Measurements from ENCODE around the gene ZNF330. TPM values are rescaled to one million over a fixed set of nuclear protein-coding genes. Genes with fewer than 3 reads are reported as not detected.

ZNF330 gene
- total and polyA plus RNA-seq, 7 donors: 18.5 to 48.2 (median 32.6) TPM

GRCh38 chr4:141258558-141258957, 37.9 kb downstream of the ZNF330 start:
- Histone ChIP-seq H3K9me3 (no peaks in the 10 kb centered on the region), H3K4me1 (no peaks in the 10 kb centered on the region), H3K27ac (no peak overlapping the region), H3K4me3 (no peak overlapping the region), H3K36me3 (no peaks in the 10 kb centered on the region), H3K27me3 (no peaks in the 10 kb centered on the region)
- intact Hi-C loops (cut with DNase I): no loop called here
- no peak for TF ChIP-seq POLR2AphosphoS5 (IDR thresholded peaks at IDR 0.05)
- TF ChIP-seq EP300 (IDR thresholded peaks at IDR 0.05): no peak
- no peak for TF ChIP-seq CTCF (IDR thresholded peaks at IDR 0.05)
- no peak for TF ChIP-seq POLR2A (IDR thresholded peaks at IDR 0.05)
- no peak for DNase-seq

GRCh38 chr4:141275834-141276233, 55.1 kb downstream of the ZNF330 start:
- DNase-seq: no peak
- H3K27ac ChIP-seq: no peak overlapping the region
- H3K27me3 ChIP-seq: no peaks in the 10 kb centered on the region
- H3K4me3 ChIP-seq: no peak overlapping the region
- H3K36me3 ChIP-seq: no peaks in the 10 kb centered on the region
- H3K9me3 ChIP-seq: no peaks in the 10 kb centered on the region
- TF ChIP-seq CTCF (IDR thresholded peaks at IDR 0.05) (no peak), EP300 (IDR thresholded peaks at IDR 0.05) (no peak), POLR2A (IDR thresholded peaks at IDR 0.05) (no peak), POLR2AphosphoS5 (IDR thresholded peaks at IDR 0.05) (no peak)
- 55 to 86% methylated on average over 1 of the region's 1 CpG for WGBS, 2 donors
- intact Hi-C loops (cut with DNase I): no loop called here
- no peaks in the 10 kb centered on the region for H3K4me1 ChIP-seq

- Histone ChIP-seq H3K4me3 (no peak overlapping the region), H3K9me3 (no peaks in the 10 kb centered on the region), H3K36me3 (no peaks in the 10 kb centered on the region), H3K27me3 (no peaks in the 10 kb centered on the region), H3K27ac (no peak overlapping the region), H3K4me1 (no peaks in the 10 kb centered on the region)
- intact Hi-C loops (cut with DNase I): no loop called here
- TF ChIP-seq POLR2AphosphoS5 (IDR thresholded peaks at IDR 0.05) (no peak), CTCF (IDR thresholded peaks at IDR 0.05) (no peak), EP300 (IDR thresholded peaks at IDR 0.05) (no peak), POLR2A (IDR thresholded peaks at IDR 0.05) (no peak)
- WGBS, 2 donors: 93 to 95% methylated on average over 2 of the region's 2 CpGs
- DNase-seq: no peak
Observed at GRCh38 chr4:141283152-141283551, 62.5 kb downstream of the ZNF330 start.

- intact Hi-C loops (cut with DNase I): no loop called here
- H3K9me3 ChIP-seq: no peaks in the 10 kb centered on the region
- H3K27me3 ChIP-seq: no peaks in the 10 kb centered on the region
- no peak overlapping the region for H3K4me3 ChIP-seq
- TF ChIP-seq CTCF (IDR thresholded peaks at IDR 0.05) (no peak), POLR2AphosphoS5 (IDR thresholded peaks at IDR 0.05) (no peak), EP300 (IDR thresholded peaks at IDR 0.05) (no peak), POLR2A (IDR thresholded peaks at IDR 0.05) (no peak)
- no peak overlapping the region for H3K27ac ChIP-seq
- no peak for DNase-seq
- 88 to 91% methylated on average over 2 of the region's 2 CpGs for whole genome bisulfite sequencing, 2 donors
- no peaks in the 10 kb centered on the region for H3K36me3 ChIP-seq
- no peaks in the 10 kb centered on the region for H3K4me1 ChIP-seq
Observed at GRCh38 chr4:141283563-141283962, 62.9 kb downstream of the ZNF330 start.

Other genes with a start within 250 kb of the ZNF330 start
- gene RNF150, start 87.4 kb upstream of the ZNF330 start, total RNA-seq: 10 to 100 TPM; 53.2 to 69.0 (median 64.2) TPM
- gene RNF150, start 87.4 kb upstream of the ZNF330 start, polyA plus RNA-seq: 1 to 10 TPM in 1 of 3 donors, under 1 TPM in 2; 0.46 to 3.1 (median 0.60) TPM